Caco-2 (cell line): ENCODE results near the gene RFX2. TPM values are rescaled to one million over a fixed set of nuclear protein-coding genes. Genes with fewer than 3 reads are reported as not detected.

ENCODE experiments used
- BruUV-seq: library from RNA; stranded (reverse); fragments of 400-500 nt; replicated peaks from 2 replicates; lab custom pipeline; 2021; lab: Mats Ljungman, UMichigan
- CTCF ChIA-PET: fragments of 300-600 bp; sonication (Branson Sonifier 250); formaldehyde crosslinking; loops from one replicate; lab custom pipeline; 2022; ENCODE audit warnings: antibody characterized with exemption; lab: Charles Lee
- POLR2A ChIA-PET: fragments of 300-600 bp; sonication (Branson Sonifier 250); formaldehyde crosslinking; loops from one replicate; lab custom pipeline; 2022; ENCODE audit warnings: antibody characterized with exemption; lab: Charles Lee
- DNase-seq, 2 experiments: peaks; one replicate each; pipeline versions ENCODE4 v3.0.0 to v3.0.0-alpha.2; 2020 to 2022
- H3K27me3 ChIP-seq: replicated peaks from 2 replicates; pipeline ENCODE4 v1.6.0; 2011; ENCODE audit warnings: low read length; ENCODE audit not compliant: control insufficient read depth, insufficient read depth
- H3K36me3 ChIP-seq: 2 replicates; pipeline ENCODE4 v1.5.1; 2011; ENCODE audit warnings: low read length; ENCODE audit not compliant: control insufficient read depth, insufficient read depth
- H3K4me1 ChIP-seq: fragments of 250-450 bp; sonication (Bioruptor Pico); 2 replicates; pipeline ENCODE4 v1.5.1; 2020; ENCODE audit warnings: mild to moderate bottlenecking
- H3K4me3 ChIP-seq: 2 replicates; pipeline ENCODE4 v1.5.1; 2011; ENCODE audit warnings: low read depth, mild to moderate bottlenecking, control low read depth, low read length
- H3K9me3 ChIP-seq: fragments of 250-450 bp; sonication (Bioruptor Pico); 2 replicates; pipeline ENCODE4 v1.5.1; 2020; ENCODE audit warnings: mild to moderate bottlenecking, moderate library complexity
- H3K27ac Mint-ChIP-seq: one replicate; pipeline ENCODE4 v1.8.0; 2022; ENCODE audit warnings: mixed read lengths; ENCODE audit not compliant: unreplicated experiment
- H3K27me3 Mint-ChIP-seq: one replicate; pipeline ENCODE4 v1.8.0; 2022; ENCODE audit warnings: mixed read lengths; ENCODE audit not compliant: insufficient read depth, unreplicated experiment
- H3K36me3 Mint-ChIP-seq: one replicate; pipeline ENCODE4 v1.8.0; 2022; ENCODE audit warnings: mild to moderate bottlenecking, mixed read lengths; ENCODE audit not compliant: insufficient read depth, unreplicated experiment
- H3K4me1 Mint-ChIP-seq: one replicate; pipeline ENCODE4 v1.8.0; 2022; ENCODE audit warnings: low read depth, mixed read lengths; ENCODE audit not compliant: unreplicated experiment
- H3K4me3 Mint-ChIP-seq: one replicate; pipeline ENCODE4 v1.8.0; 2022; ENCODE audit warnings: mild to moderate bottlenecking, moderate library complexity, mixed read lengths; ENCODE audit not compliant: unreplicated experiment
- H3K9me3 Mint-ChIP-seq: one replicate; pipeline ENCODE4 v1.8.0; 2022; ENCODE audit warnings: mixed read lengths; ENCODE audit not compliant: unreplicated experiment
- CTCF ChIP-seq, 2 experiments: fragments of 200-600 bp in 1 of 2; IDR thresholded peaks; 1 replicate in 1 of 2; 2 replicates in 1 of 2; pipeline versions ENCODE4 v1.5.1 to v1.8.0; 2011 to 2022; ENCODE audit warnings: antibody characterized with exemption in 1 of 2, control low read depth in 1 of 2, inconsistent platforms in 1 of 2, low read depth in 1 of 2, low read length in 1 of 2, mild to moderate bottlenecking in 1 of 2, moderate library complexity in 1 of 2; ENCODE audit not compliant: insufficient read depth in 1 of 2, severe bottlenecking in 1 of 2, unreplicated experiment in 1 of 2
- intact Hi-C: fragments of 100-400 bp; cut with micrococcal nuclease; formaldehyde crosslinking; loops from one replicate; pipeline ENCODE4 v1.10.0; 2022; ENCODE audit not compliant: unreplicated experiment
- total RNA-seq: library from RNA; stranded (reverse); gene quantifications from 2 replicates; pipeline ENCODE4 v1.2.3, GENCODE V29; 2022

RFX2 gene
- total RNA-seq, 1 experiment from 2014 or later, result 9.3 TPM

GRCh38 chr19:6069268-6069791, 41.0 kb downstream of the RFX2 start:
- CTCF ChIA-PET, result no interaction called here
- Mint-ChIP-seq H3K4me1 (peaks cover 18% of the 10 kb centered on the region), H3K27ac (no peak overlapping the region), H3K9me3 (peaks cover 9% of the 10 kb centered on the region), H3K27me3 (no peaks in the 10 kb centered on the region), H3K36me3 (no peaks in the 10 kb centered on the region), H3K4me3 (no peak overlapping the region)
- TF ChIP-seq CTCF (IDR thresholded peaks at IDR 0.05; ENCODE audit: insufficient read depth in 1 of 2, low read depth in 1 of 2, low read length in 1 of 2, severe bottlenecking in 1 of 2, unreplicated experiment in 1 of 2), result no peak
- intact Hi-C loops, result no loop called here
- H3K4me1 ChIP-seq, result peaks cover 20% of the 10 kb centered on the region
- H3K9me3 ChIP-seq, result no peaks in the 10 kb centered on the region
- DNase-seq, result no peak
- no TSS peak for BruUV-seq
- no peak overlapping the region for H3K4me3 ChIP-seq
- H3K27me3 ChIP-seq, result no peaks in the 10 kb centered on the region
- POLR2A ChIA-PET, result no interaction called here
- no peaks in the 10 kb centered on the region for H3K36me3 ChIP-seq

GRCh38 chr19:6068711-6069110, 41.6 kb downstream of the RFX2 start:
- no peak for TF ChIP-seq CTCF (IDR thresholded peaks at IDR 0.05; ENCODE audit: insufficient read depth in 1 of 2, low read depth in 1 of 2, low read length in 1 of 2, severe bottlenecking in 1 of 2, unreplicated experiment in 1 of 2)
- peaks cover 9% of the 10 kb centered on the region for H3K9me3 Mint-ChIP-seq
- H3K4me1 Mint-ChIP-seq, result peaks cover 24% of the 10 kb centered on the region
- no peaks in the 10 kb centered on the region for H3K27me3 Mint-ChIP-seq
- no TSS peak for BruUV-seq
- intact Hi-C loops, result no loop called here
- Histone ChIP-seq H3K4me3 (no peak overlapping the region), H3K27me3 (no peaks in the 10 kb centered on the region), H3K36me3 (no peaks in the 10 kb centered on the region), H3K4me1 (peaks cover 26% of the 10 kb centered on the region), H3K9me3 (no peaks in the 10 kb centered on the region)
- no peaks in the 10 kb centered on the region for H3K36me3 Mint-ChIP-seq
- DNase-seq, result no peak
- ChIA-PET POLR2A (no interaction called here), CTCF (no interaction called here)
- H3K4me3 Mint-ChIP-seq, result no peak overlapping the region
- H3K27ac Mint-ChIP-seq, result peak overlapping the region; percentile 28

GRCh38 chr19:6067975-6068374, 42.3 kb downstream of the RFX2 start:
- H3K4me1 ChIP-seq, result peaks cover 26% of the 10 kb centered on the region

More at GRCh38 chr19:6067975-6068374, 42.3 kb downstream of the RFX2 start:
- no peaks in the 10 kb centered on the region for H3K27me3 ChIP-seq
- peaks cover 9% of the 10 kb centered on the region for H3K9me3 Mint-ChIP-seq
- no peaks in the 10 kb centered on the region for H3K27me3 Mint-ChIP-seq
- H3K4me1 Mint-ChIP-seq, result peaks cover 24% of the 10 kb centered on the region
- ChIA-PET CTCF (no interaction called here), POLR2A (no interaction called here)
- no peak overlapping the region for H3K4me3 ChIP-seq
- no TSS peak for BruUV-seq
- H3K36me3 ChIP-seq, result no peaks in the 10 kb centered on the region
- DNase-seq, result no peak
- H3K36me3 Mint-ChIP-seq, result no peaks in the 10 kb centered on the region
- H3K27ac Mint-ChIP-seq, result peak overlapping the region; percentile 89
- no peak for TF ChIP-seq CTCF (IDR thresholded peaks at IDR 0.05; ENCODE audit: insufficient read depth in 1 of 2, low read depth in 1 of 2, low read length in 1 of 2, severe bottlenecking in 1 of 2, unreplicated experiment in 1 of 2)
- intact Hi-C loops, result loop anchor here (1.0 kb wide), 1 partner anchor 12 kb away; no protein-coding TSS in a partner anchor
- no peak overlapping the region for H3K4me3 Mint-ChIP-seq
- no peaks in the 10 kb centered on the region for H3K9me3 ChIP-seq
